HUDEP-2 (cell line): Measurements from ENCODE around the gene PRRC2C.

Source experiments
- DNase-seq, 76 experiments: peaks; one replicate each; lab custom pipeline; 2025; ENCODE audit not compliant: unreplicated experiment in 76 of 76; lab: John Stamatoyannopoulos, UW

PRRC2C gene

GRCh38 chr1:171627020-171627419 is 141.7 kb downstream of the PRRC2C start:
- DNase-seq: no peak

DNA sequence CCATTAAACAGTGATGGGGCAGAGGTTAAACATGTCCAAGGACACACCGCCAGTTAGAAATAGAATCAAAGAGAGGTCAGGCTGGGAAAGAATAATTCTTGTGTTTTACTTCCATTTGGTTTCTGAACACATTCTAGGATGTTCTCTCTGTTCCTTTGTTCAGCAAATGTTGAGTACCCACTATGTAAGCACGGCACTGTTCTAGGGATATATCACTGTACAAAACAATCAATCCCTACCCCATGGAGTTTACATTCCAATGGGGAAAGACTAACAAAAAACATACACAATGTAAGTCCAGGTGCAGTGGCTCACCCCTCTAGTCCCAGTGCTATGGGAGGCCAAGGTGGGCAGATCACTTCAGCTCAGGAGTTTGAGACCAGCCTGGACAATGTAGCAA is 142.9 kb downstream of the PRRC2C start:
- DNase-seq: no peak

GRCh38 chr1:171635661-171636060 is 150.3 kb downstream of the PRRC2C start:
- DNase-seq: no peak

GRCh38 chr1:171636141-171636540 is 150.8 kb downstream of the PRRC2C start:
- DNase-seq: no peak

- no peak for DNase-seq
Measured at GRCh38 chr1:171637928-171638576, 152.7 kb downstream of the PRRC2C start.

- DNase-seq: no peak
Measured at GRCh38 chr1:171640225-171640624, 154.9 kb downstream of the PRRC2C start.

DNA sequence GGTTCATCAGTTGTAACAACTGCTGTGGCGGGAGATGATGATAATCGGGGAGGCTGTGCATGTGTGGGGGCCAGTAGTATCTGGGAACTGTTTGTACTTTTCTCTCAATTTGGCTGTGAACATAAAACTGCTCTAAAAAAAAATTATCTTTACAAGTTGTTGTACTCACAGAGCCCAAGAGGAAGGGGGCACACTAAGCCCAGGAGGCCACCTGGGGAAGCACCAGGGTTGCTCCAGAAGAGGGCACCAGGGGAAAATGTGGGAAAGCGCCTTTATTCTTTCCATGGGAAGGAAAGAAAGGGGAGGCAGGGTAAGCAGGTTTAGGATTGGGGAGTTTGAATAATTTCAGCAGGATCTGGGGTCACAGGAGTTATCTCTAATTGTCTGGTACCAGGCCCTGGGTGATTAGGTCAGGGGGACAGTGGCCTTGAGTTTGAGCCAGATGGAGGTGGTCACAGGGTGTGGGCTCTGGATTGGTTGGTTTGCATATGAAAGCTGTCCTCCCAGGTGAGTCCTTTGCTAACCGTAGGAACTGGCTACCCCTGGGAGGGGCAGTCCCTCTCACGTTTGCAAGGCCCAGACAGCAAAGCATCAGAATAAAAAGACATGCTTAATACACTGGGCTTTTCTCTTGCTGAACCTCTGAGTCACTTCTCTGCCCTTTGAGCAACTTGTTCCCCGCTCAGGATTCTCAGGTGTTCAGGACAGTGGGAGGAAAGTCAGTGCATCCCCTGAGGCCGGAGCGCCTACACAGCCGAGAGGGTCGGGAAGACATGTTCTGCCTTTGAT is 155.9 kb downstream of the PRRC2C start:
- DNase-seq: no peak

DNA sequence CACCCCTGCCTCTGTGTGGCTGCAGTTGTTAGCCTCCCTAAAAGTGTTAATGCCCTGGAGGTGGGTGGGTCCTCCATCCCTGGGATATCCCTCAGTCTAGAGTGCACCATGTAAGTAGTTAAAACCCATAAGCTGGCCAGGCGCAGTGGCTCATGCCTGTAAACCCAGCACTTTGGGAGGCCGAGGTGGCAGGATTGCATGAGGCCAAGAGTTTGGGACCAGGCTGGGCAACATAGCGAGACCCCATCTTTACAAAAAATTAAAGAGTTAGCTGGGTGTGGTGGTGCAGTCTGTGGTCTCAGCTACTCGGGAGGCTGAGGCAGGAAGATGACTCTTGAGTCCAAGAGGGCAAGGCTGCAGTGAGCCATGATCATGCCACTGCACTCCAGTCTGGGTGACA is 156.9 kb downstream of the PRRC2C start:
- DNase-seq: no peak
